ENCODE data around the gene KIAA1217.

KIAA1217 gene

DNA sequence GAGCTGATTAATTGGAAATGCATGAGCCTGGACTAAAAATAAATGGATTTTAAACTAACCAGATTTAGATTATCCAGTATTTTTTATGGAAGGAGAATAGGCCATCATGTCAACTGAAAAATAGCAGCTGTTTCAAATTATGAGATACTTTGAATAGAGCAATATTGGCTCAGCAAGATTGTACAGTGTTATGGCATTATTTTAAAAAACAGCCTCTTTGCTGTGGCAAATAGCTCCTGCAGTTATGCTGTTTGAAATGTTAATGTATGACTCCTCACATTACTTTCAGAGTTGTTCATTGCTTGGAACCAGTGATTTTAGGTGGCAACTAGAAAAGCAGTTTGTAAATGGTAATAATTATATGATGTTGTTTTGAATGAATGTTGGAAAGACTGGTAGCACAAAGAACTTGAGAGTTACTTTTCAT, 244.5 kb downstream of the KIAA1217 start:
- Histone ChIP-seq H3K4me1 (ENCODE audit: insufficient read depth, low read length) (peaks cover 12% of the 10 kb centered on the region), H3K36me3 (ENCODE audit: insufficient read depth, low read depth, low read length) (no peaks in the 10 kb centered on the region), H3K4me3 (ENCODE audit: low read length) (no peak overlapping the region), H3K27ac (ENCODE audit: low read length) (no peak overlapping the region), H3K9ac (ENCODE audit: low read depth, low read length) (no peak overlapping the region), H3K9me3 (ENCODE audit: insufficient read depth, low read depth, low read length) (no peaks in the 10 kb centered on the region), H3K27me3 (ENCODE audit: insufficient read depth, low read length) (no peaks in the 10 kb centered on the region)

DNA sequence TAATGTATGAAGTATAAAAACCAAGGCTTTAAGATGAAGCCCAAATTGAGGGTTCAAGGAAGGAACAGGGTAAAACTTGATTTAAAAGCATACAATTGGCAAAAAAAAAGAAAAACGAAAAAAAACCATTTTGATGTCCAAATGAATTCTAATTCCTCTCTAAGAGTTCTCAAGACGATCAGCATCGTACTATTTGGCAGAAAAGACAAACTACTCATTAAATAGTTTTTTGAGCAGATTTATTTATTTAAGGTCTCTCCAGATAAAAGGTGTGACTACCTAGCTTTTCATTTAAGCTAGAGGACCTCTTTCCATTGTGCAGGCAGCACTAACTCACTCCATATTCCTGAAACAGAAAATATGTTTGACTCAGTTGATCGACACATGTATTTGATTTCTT, 245.0 kb downstream of the KIAA1217 start:
- H3K9ac ChIP-seq (ENCODE audit: low read depth, low read length): no peak overlapping the region
- no peaks in the 10 kb centered on the region; the same call in 1 of the 2 replicates for H3K36me3 ChIP-seq (ENCODE audit: insufficient read depth, low read depth, low read length)
- peaks cover 12% of the 10 kb centered on the region for H3K4me1 ChIP-seq (ENCODE audit: insufficient read depth, low read length)
- H3K27ac ChIP-seq (ENCODE audit: low read length): no peak overlapping the region
- no peaks in the 10 kb centered on the region for H3K9me3 ChIP-seq (ENCODE audit: insufficient read depth, low read depth, low read length)
- H3K4me3 ChIP-seq (ENCODE audit: low read length): no peak overlapping the region
- H3K27me3 ChIP-seq (ENCODE audit: insufficient read depth, low read length): no peaks in the 10 kb centered on the region

GRCh38 chr10:24455447-24455846, 246.5 kb downstream of the KIAA1217 start:
- Histone ChIP-seq H3K36me3 (ENCODE audit: insufficient read depth, low read depth, low read length) (no peaks in the 10 kb centered on the region; the same call in 1 of the 2 replicates), H3K4me1 (ENCODE audit: insufficient read depth, low read length) (peaks cover 12% of the 10 kb centered on the region), H3K4me3 (ENCODE audit: low read length) (no peak overlapping the region), H3K9ac (ENCODE audit: low read depth, low read length) (no peak overlapping the region), H3K27ac (ENCODE audit: low read length) (no peak overlapping the region), H3K27me3 (ENCODE audit: insufficient read depth, low read length) (no peaks in the 10 kb centered on the region), H3K9me3 (ENCODE audit: insufficient read depth, low read depth, low read length) (no peaks in the 10 kb centered on the region)

DNA sequence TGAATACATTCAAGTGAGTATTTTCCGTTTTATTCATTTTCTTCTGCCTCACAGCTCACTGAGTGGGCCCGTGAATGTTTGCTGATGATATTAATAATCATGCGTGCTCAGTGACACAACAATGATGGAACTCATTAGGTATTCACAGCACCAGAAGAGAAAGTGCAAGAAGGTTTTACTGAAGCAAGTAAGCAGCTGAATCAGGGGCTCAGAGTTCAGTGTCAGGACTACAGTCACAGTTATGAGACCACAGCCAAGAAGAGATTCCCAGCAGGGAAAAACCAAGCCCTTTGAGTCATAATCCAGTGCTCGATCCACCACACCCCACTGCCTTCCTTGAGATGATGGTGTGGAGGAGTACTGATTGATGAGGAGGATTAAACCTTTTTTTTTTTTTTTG, 247.4 kb downstream of the KIAA1217 start:
- Histone ChIP-seq H3K27me3 (ENCODE audit: insufficient read depth, low read length) (no peaks in the 10 kb centered on the region), H3K4me1 (ENCODE audit: insufficient read depth, low read length) (peaks cover 5% of the 10 kb centered on the region), H3K36me3 (ENCODE audit: insufficient read depth, low read depth, low read length) (no peaks in the 10 kb centered on the region; the same call in 1 of the 2 replicates), H3K4me3 (ENCODE audit: low read length) (no peak overlapping the region), H3K9me3 (ENCODE audit: insufficient read depth, low read depth, low read length) (no peaks in the 10 kb centered on the region), H3K27ac (ENCODE audit: low read length) (no peak overlapping the region), H3K9ac (ENCODE audit: low read depth, low read length) (no peak overlapping the region)

- Histone ChIP-seq H3K27me3 (ENCODE audit: insufficient read depth, low read length) (no peaks in the 10 kb centered on the region), H3K9ac (ENCODE audit: low read depth, low read length) (no peak overlapping the region), H3K4me3 (ENCODE audit: low read length) (no peak overlapping the region), H3K4me1 (ENCODE audit: insufficient read depth, low read length) (peaks cover 3% of the 10 kb centered on the region; the same call in 1 of the 2 replicates), H3K27ac (ENCODE audit: low read length) (no peak overlapping the region), H3K36me3 (ENCODE audit: insufficient read depth, low read depth, low read length) (no peaks in the 10 kb centered on the region; the same call in 1 of the 2 replicates), H3K9me3 (ENCODE audit: insufficient read depth, low read depth, low read length) (no peaks in the 10 kb centered on the region)
Measured at GRCh38 chr10:24457661-24458318, 248.9 kb downstream of the KIAA1217 start.

GRCh38 chr10:24459836-24460235, 250.9 kb downstream of the KIAA1217 start:
- Histone ChIP-seq H3K4me3 (ENCODE audit: low read length) (no peak overlapping the region), H3K9me3 (ENCODE audit: insufficient read depth, low read depth, low read length) (no peaks in the 10 kb centered on the region), H3K9ac (ENCODE audit: low read depth, low read length) (no peak overlapping the region), H3K27me3 (ENCODE audit: insufficient read depth, low read length) (no peaks in the 10 kb centered on the region), H3K27ac (ENCODE audit: low read length) (no peak overlapping the region), H3K36me3 (ENCODE audit: insufficient read depth, low read depth, low read length) (no peaks in the 10 kb centered on the region; the same call in 1 of the 2 replicates), H3K4me1 (ENCODE audit: insufficient read depth, low read length) (peaks cover 5% of the 10 kb centered on the region; the same call in 1 of the 2 replicates)

DNA sequence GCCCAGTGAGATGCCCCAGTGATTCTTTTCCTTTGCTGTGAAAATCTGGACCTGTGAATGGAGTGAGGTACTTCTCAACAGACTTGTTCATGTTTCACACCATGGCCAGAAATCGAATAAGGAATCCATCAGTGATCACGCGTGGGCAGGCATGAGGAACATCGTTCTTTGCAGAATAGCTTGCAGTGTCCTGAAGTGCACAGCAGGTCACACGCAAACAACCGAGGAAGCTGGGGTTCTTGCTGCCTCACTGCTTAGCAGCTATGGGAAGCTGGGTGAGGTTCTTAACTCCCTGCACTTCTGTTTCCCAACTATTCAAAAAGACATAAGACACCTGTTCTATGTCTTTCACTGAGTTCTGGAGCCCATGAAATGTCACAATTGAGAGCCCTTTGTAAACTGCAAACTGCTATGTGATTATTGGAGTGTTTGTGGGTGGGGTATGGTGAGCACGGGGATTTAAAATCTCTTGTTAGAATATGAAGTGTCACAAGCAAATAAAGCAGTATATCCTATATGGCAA, 253.4 kb downstream of the KIAA1217 start:
- H3K36me3 ChIP-seq (ENCODE audit: insufficient read depth, low read depth, low read length): no peaks in the 10 kb centered on the region; the same call in 1 of the 2 replicates
- no peaks in the 10 kb centered on the region for H3K27me3 ChIP-seq (ENCODE audit: insufficient read depth, low read length)
- H3K9me3 ChIP-seq (ENCODE audit: insufficient read depth, low read depth, low read length): no peaks in the 10 kb centered on the region
- H3K4me1 ChIP-seq (ENCODE audit: insufficient read depth, low read length): peaks cover 5% of the 10 kb centered on the region; the same call in 1 of the 2 replicates
- H3K4me3 ChIP-seq (ENCODE audit: low read length): no peak overlapping the region
- H3K9ac ChIP-seq (ENCODE audit: low read depth, low read length): no peak overlapping the region
- H3K27ac ChIP-seq (ENCODE audit: low read length): no peak overlapping the region

DNA sequence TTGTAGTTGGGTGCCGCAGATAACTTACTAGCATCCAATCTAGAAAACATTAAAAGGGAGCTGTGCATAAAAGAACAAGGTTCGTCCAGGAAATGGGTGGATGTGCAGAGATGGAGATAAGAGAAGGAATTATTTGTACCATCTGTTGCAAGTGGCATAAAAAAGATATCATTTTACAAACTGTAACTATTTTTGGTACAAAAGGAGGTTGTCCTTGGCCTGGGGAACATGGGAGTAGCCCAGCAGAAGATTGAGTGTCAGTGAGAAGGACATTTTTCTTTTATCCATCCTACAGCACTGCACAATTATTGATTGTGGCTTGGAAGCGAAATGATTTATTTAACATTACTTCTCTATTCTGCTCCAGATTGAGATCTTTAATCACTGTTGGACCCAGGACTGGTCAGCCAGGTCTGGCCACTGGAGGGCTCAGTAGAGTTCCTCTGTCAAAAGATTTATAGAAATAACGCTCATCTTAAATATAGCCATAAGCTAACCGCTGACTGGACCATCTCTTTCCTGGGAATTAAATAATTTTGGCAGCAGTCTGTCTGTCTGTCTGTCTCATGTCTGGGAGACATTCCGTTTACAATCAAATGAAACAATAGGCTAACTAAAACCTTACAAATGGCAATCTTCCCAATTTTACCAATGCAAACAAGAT, 254.1 kb downstream of the KIAA1217 start:
- Histone ChIP-seq H3K9me3 (ENCODE audit: insufficient read depth, low read depth, low read length) (no peaks in the 10 kb centered on the region), H3K27ac (ENCODE audit: low read length) (no peak overlapping the region), H3K4me1 (ENCODE audit: insufficient read depth, low read length) (peaks cover 5% of the 10 kb centered on the region; the same call in 1 of the 2 replicates), H3K4me3 (ENCODE audit: low read length) (no peak overlapping the region), H3K27me3 (ENCODE audit: insufficient read depth, low read length) (no peaks in the 10 kb centered on the region), H3K9ac (ENCODE audit: low read depth, low read length) (no peak overlapping the region), H3K36me3 (ENCODE audit: insufficient read depth, low read depth, low read length) (no peaks in the 10 kb centered on the region; the same call in 1 of the 2 replicates)

DNA sequence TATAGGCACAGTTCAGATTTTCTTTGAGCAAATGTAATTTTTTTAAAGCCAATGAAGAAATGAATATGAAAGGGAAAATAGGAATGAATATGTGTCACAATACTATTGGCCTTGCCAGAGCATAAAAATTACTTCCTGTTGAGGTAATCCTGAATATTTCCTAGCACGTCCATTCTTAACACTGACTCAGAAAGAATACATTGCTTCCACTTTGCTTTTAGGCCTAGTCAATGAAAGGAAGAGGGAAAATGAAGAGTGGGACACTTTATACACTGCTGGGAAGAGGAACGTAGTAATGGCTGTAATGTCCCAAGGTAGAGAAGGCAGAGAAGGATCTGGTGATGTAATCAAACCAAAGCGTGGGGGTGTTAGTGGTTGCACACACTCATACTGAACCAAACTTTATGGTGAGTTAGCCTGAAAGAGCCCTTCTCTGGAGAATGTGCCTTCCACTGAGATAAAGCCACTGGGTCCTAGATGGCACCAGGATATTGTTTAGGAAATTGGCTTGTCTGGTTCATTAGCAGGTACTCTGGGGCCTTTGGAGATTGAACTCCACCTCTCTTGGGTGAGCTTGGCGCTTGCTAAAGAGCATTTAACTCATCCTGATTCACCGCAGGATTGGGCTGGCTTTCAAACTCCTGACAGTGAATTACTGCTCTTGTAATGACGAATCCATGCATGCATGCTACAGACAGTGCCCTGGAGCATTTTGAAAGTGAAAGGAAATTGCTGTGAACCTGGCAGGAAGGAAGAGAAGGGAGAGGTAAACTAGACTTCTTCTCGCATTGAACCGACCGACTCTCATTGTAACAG, 254.9 kb downstream of the KIAA1217 start:
- Histone ChIP-seq H3K27me3 (ENCODE audit: insufficient read depth, low read length) (no peaks in the 10 kb centered on the region), H3K27ac (ENCODE audit: low read length) (no peak overlapping the region), H3K9ac (ENCODE audit: low read depth, low read length) (no peak overlapping the region), H3K4me3 (ENCODE audit: low read length) (no peak overlapping the region), H3K36me3 (ENCODE audit: insufficient read depth, low read depth, low read length) (no peaks in the 10 kb centered on the region), H3K4me1 (ENCODE audit: insufficient read depth, low read length) (peaks cover 5% of the 10 kb centered on the region; the same call in 1 of the 2 replicates), H3K9me3 (ENCODE audit: insufficient read depth, low read depth, low read length) (no peaks in the 10 kb centered on the region)

DNA sequence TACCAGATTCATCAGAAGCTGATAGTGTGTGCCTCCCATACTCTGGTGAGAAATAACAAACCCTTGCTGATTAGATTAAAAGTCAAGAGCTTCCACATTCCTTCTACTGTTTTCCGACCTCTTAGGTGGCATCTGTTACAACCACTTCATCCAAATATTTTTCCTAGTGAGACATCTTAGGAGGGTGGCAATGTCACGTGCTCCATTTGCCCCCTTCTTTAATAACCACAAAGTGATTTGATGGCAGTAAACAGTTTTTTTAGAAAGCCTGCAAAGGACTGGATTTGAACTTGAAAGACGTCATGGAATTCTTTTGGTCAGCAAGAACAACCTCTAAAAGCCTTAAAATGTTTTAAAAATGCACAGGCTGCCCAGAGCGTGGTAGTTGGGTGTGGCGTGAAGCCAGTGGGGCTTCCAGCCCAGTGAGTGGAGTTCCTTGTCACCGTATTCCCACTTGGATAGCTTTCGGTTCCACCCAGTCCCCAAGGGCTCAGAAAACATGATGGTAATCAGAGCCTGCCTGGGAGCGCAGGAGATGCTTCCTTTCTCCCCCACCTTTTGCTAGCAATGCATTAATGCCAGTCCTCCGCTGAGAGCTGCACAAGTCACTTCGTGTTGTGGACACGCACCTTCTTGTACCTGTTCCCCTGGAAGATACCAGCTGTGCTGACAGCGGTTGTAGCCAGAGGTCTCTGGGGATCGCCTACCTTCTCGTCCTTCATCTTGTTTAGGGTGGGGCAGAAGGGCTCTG, 256.4 kb downstream of the KIAA1217 start:
- Histone ChIP-seq H3K27ac (ENCODE audit: low read length) (no peak overlapping the region), H3K9me3 (ENCODE audit: insufficient read depth, low read depth, low read length) (no peaks in the 10 kb centered on the region), H3K27me3 (ENCODE audit: insufficient read depth, low read length) (no peaks in the 10 kb centered on the region), H3K4me1 (ENCODE audit: insufficient read depth, low read length) (peaks cover 5% of the 10 kb centered on the region; the same call in 1 of the 2 replicates), H3K36me3 (ENCODE audit: insufficient read depth, low read depth, low read length) (no peaks in the 10 kb centered on the region), H3K9ac (ENCODE audit: low read depth, low read length) (no peak overlapping the region), H3K4me3 (ENCODE audit: low read length) (no peak overlapping the region)

All from iPS-20b (cell line).